ENCODE data around the gene METTL9. TPM values are rescaled to one million over a fixed set of nuclear protein-coding genes. Genes with fewer than 3 reads are reported as not detected.
"Not testable (repeated sequence)": the region's sequence is repeated elsewhere in the genome, so short reads cannot be mapped to it uniquely, and the experiment has no call there.

The METTL9 gene
- total RNA-seq, 8 experiments from 2014 or later = 33.6 to 124 (median 113) TPM

- Histone ChIP-seq H3K27ac (no peak overlapping the region), H3K4me3 (no peak overlapping the region), H3K4me1 (replicated peaks in 1 of 2) (no peaks in the 10 kb centered on the region)
- no peak for ATAC-seq (replicated peaks in 6 of 8)
- 71 to 100% (median 92%) methylated on average over 2 to 4 of the region's 4 CpGs; no CpG with 5 or more reads in 3 of the 10 experiments for WGBS, 10 experiments
- in situ Hi-C loops (cut with MboI; ENCODE audit: low pct_unique_long_range_greater_than_20kb in 2 of 9, low sequenced_read_pairs in 9 of 9, unreplicated experiment in 9 of 9) = no loop called here
Observed at GRCh38 chr16:21619765-21620425, 20.5 kb downstream of the METTL9 start.

GRCh38 chr16:21620592-21620991 is 21.2 kb downstream of the METTL9 start:
- in situ Hi-C loops (cut with MboI; ENCODE audit: low pct_unique_long_range_greater_than_20kb in 2 of 9, low sequenced_read_pairs in 9 of 9, unreplicated experiment in 9 of 9) = no loop called here
- H3K27ac ChIP-seq = no peak overlapping the region
- no peak for ATAC-seq (replicated peaks in 6 of 8)
- H3K4me1 ChIP-seq (replicated peaks in 1 of 2) = no peaks in the 10 kb centered on the region
- H3K4me3 ChIP-seq = no peak overlapping the region

GRCh38 chr16:21622545-21622944 is 23.2 kb downstream of the METTL9 start:
- no peak overlapping the region for H3K27ac ChIP-seq
- H3K4me3 ChIP-seq = no peak overlapping the region
- 86 to 100% (median 100%) methylated on average over 1 of the region's 1 CpG; no CpG with 5 or more reads in 3 of the 10 experiments for WGBS, 10 experiments
- in situ Hi-C loops (cut with MboI; ENCODE audit: low pct_unique_long_range_greater_than_20kb in 2 of 9, low sequenced_read_pairs in 9 of 9, unreplicated experiment in 9 of 9) = no loop called here
- no peak for ATAC-seq (replicated peaks in 6 of 8)
- H3K4me1 ChIP-seq (replicated peaks in 1 of 2) = peaks cover 0 to 4% of the 10 kb centered on the region in 2 donors

- H3K4me1 ChIP-seq (replicated peaks in 1 of 2) = peaks cover 0 to 4% of the 10 kb centered on the region in 2 donors
- H3K27ac ChIP-seq = no peak overlapping the region
- in situ Hi-C loops (cut with MboI; ENCODE audit: low pct_unique_long_range_greater_than_20kb in 2 of 9, low sequenced_read_pairs in 9 of 9, unreplicated experiment in 9 of 9) = no loop called here
- ATAC-seq (replicated peaks in 6 of 8) = no peak
- no peak overlapping the region for H3K4me3 ChIP-seq
- 90 to 100% (median 100%) methylated on average over 1 of the region's 1 CpG; no CpG with 5 or more reads in 7 of the 10 experiments for WGBS, 10 experiments
Observed at GRCh38 chr16:21625026-21625425, 25.6 kb downstream of the METTL9 start.

GRCh38 chr16:21626659-21627277 is 27.4 kb downstream of the METTL9 start:
- ATAC-seq (replicated peaks in 6 of 8) = peak; percentile 64 to 98 (median 90)
- in situ Hi-C loops (cut with MboI; ENCODE audit: low pct_unique_long_range_greater_than_20kb in 2 of 9, low sequenced_read_pairs in 9 of 9, unreplicated experiment in 9 of 9) = no loop called here
- Histone ChIP-seq H3K4me3 (no peak overlapping the region), H3K4me1 (replicated peaks in 1 of 2) (peaks cover 0 to 4% of the 10 kb centered on the region in 2 donors), H3K27ac (no peak overlapping the region)
- 0 to 77% (median 51%) methylated on average over 1 to 6 of the region's 6 CpGs; no CpG with 5 or more reads in 3 of the 10 experiments for WGBS, 10 experiments

GRCh38 chr16:21628121-21628726 is 28.8 kb downstream of the METTL9 start:
- in situ Hi-C loops (cut with MboI; ENCODE audit: low pct_unique_long_range_greater_than_20kb in 2 of 9, low sequenced_read_pairs in 9 of 9, unreplicated experiment in 9 of 9) = no loop called here
- WGBS, 10 experiments = 80 to 100% (median 100%) methylated on average over 1 to 3 of the region's 5 CpGs; no CpG with 5 or more reads in 4 of the 10 experiments
- Histone ChIP-seq H3K4me1 (replicated peaks in 1 of 2) (peaks cover 0 to 4% of the 10 kb centered on the region in 2 donors), H3K4me3 (no peak overlapping the region), H3K27ac (no peak overlapping the region)
- ATAC-seq (replicated peaks in 6 of 8) = no peak

GRCh38 chr16:21628772-21629171 is 29.4 kb downstream of the METTL9 start:
- in situ Hi-C loops (cut with MboI; ENCODE audit: low pct_unique_long_range_greater_than_20kb in 2 of 9, low sequenced_read_pairs in 9 of 9, unreplicated experiment in 9 of 9) = no loop called here
- WGBS, 10 experiments = 89 to 100% (median 94%) methylated on average over 1 to 5 of the region's 5 CpGs; no CpG with 5 or more reads in 6 of the 10 experiments
- no peak overlapping the region for H3K27ac ChIP-seq
- H3K4me3 ChIP-seq = no peak overlapping the region
- no peak for ATAC-seq (replicated peaks in 6 of 8)
- H3K4me1 ChIP-seq (replicated peaks in 1 of 2) = peaks cover 0 to 4% of the 10 kb centered on the region in 2 donors

- H3K4me3 ChIP-seq; H3K4me1 ChIP-seq (replicated peaks in 1 of 2); ATAC-seq (replicated peaks in 6 of 8); H3K27ac ChIP-seq: not testable (repeated sequence)
- in situ Hi-C loops (cut with MboI; ENCODE audit: low pct_unique_long_range_greater_than_20kb in 2 of 9, low sequenced_read_pairs in 9 of 9, unreplicated experiment in 9 of 9) = loop anchor here in 1 of 9 experiments (10.0 kb wide), 1 partner anchor 45 kb away; no protein-coding TSS in a partner anchor
- WGBS, 10 experiments = 95 to 100% (median 100%) methylated on average over 2 to 14 of the region's 37 CpGs; no CpG with 5 or more reads in 2 of the 10 experiments
Observed at GRCh38 chr16:21629616-21630539, 30.5 kb downstream of the METTL9 start.

GRCh38 chr16:21630866-21631265 is 31.5 kb downstream of the METTL9 start:
- H3K4me1 ChIP-seq (replicated peaks in 1 of 2); H3K4me3 ChIP-seq; ATAC-seq (replicated peaks in 6 of 8); H3K27ac ChIP-seq: not testable (repeated sequence)
- in situ Hi-C loops (cut with MboI; ENCODE audit: low pct_unique_long_range_greater_than_20kb in 2 of 9, low sequenced_read_pairs in 9 of 9, unreplicated experiment in 9 of 9) = loop anchor here in 1 of 9 experiments (10.0 kb wide), 1 partner anchor 46 kb away; no protein-coding TSS in a partner anchor
- WGBS, 10 experiments = 92 to 100% (median 100%) methylated on average over 2 to 5 of the region's 6 CpGs; no CpG with 5 or more reads in 3 of the 10 experiments

GRCh38 chr16:21631376-21631775 is 32.0 kb downstream of the METTL9 start:
- not testable (repeated sequence) for H3K4me1 ChIP-seq (replicated peaks in 1 of 2); H3K4me3 ChIP-seq; ATAC-seq (replicated peaks in 6 of 8); H3K27ac ChIP-seq
- WGBS, 10 experiments = 88 to 100% (median 98%) methylated on average over 1 to 8 of the region's 8 CpGs; no CpG with 5 or more reads in 1 of the 10 experiments
- in situ Hi-C loops (cut with MboI; ENCODE audit: low pct_unique_long_range_greater_than_20kb in 2 of 9, low sequenced_read_pairs in 9 of 9, unreplicated experiment in 9 of 9) = loop anchor here in 1 of 9 experiments (10.0 kb wide), 1 partner anchor 47 kb away; no protein-coding TSS in a partner anchor

- WGBS, 10 experiments = 76 to 100% (median 87%) methylated on average over 1 to 4 of the region's 5 CpGs; no CpG with 5 or more reads in 2 of the 10 experiments
- H3K27ac ChIP-seq; ATAC-seq (replicated peaks in 6 of 8); H3K4me3 ChIP-seq; H3K4me1 ChIP-seq (replicated peaks in 1 of 2): not testable (repeated sequence)
- in situ Hi-C loops (cut with MboI; ENCODE audit: low pct_unique_long_range_greater_than_20kb in 2 of 9, low sequenced_read_pairs in 9 of 9, unreplicated experiment in 9 of 9) = loop anchor here in 1 of 9 experiments (10.0 kb wide), 1 partner anchor 47 kb away; no protein-coding TSS in a partner anchor
Observed at GRCh38 chr16:21631951-21632575, 32.7 kb downstream of the METTL9 start.

GRCh38 chr16:21634216-21634615 is 34.8 kb downstream of the METTL9 start:
- ATAC-seq (replicated peaks in 6 of 8) = no peak
- WGBS, 10 experiments = 89 to 100% (median 100%) methylated on average over 1 to 5 of the region's 5 CpGs; no CpG with 5 or more reads in 5 of the 10 experiments
- Histone ChIP-seq H3K4me3 (no peak overlapping the region), H3K27ac (no peak overlapping the region), H3K4me1 (replicated peaks in 1 of 2) (no peaks in the 10 kb centered on the region)
- in situ Hi-C loops (cut with MboI; ENCODE audit: low pct_unique_long_range_greater_than_20kb in 2 of 9, low sequenced_read_pairs in 9 of 9, unreplicated experiment in 9 of 9) = loop anchor here in 1 of 9 experiments (10.0 kb wide), 1 partner anchor 49 kb away; no protein-coding TSS in a partner anchor

Measured in motor neuron (in vitro differentiated cells).